ENCODE results near the gene ATCAY.
"Not testable (repeated sequence)": the region's sequence is repeated elsewhere in the genome, so short reads cannot be mapped to it uniquely, and the experiment has no call there.

Gene ATCAY

DNA sequence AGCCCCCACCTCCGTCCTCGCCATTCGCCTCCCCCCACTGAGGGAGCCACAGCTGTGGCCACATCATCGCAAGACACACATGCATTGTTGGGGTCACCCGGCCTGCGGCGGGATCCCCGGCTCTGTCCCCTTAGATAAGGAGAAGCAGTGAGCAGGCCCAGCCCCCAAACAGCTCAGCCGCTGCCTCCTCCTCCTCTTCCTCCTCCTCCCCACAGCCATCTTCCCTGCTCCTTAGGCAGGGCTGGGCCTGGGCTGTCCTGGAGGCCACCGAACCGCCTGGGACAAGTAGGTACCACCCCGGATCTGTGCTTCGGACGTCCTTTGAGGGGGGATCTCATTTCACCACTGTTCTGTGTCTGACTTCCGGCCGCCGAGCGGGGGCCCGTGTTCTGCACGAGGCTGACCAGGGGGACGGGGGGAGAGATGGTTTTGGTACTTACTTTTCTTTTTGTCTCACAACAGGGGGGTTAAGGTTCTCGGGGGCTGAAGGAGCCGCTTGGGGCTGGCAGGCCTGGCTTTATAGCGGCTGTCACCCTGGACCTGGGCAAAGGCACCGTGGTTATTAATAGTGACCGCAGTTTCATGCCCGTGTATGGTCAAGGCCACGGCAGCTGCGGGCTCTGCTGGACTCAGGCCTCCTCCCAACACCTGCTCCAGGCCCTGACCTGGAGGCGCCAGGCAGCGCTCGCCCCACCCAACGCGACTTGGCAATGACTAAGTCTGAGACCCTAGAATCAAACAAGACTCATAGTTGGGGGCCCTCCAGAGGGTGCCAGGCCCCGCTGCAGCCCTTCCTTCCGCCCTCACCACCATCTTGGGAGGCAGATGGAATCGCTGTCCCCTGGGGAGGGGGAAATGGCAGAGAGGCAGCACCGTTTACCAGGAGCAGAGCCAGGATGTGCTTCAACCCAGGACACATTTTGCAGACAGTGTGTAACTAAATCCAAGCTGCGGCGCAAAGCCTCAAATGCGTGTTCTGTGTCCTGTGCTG is 70.7 kb downstream of the ATCAY start:
- DNase-seq, result peak; percentile 36

DNA sequence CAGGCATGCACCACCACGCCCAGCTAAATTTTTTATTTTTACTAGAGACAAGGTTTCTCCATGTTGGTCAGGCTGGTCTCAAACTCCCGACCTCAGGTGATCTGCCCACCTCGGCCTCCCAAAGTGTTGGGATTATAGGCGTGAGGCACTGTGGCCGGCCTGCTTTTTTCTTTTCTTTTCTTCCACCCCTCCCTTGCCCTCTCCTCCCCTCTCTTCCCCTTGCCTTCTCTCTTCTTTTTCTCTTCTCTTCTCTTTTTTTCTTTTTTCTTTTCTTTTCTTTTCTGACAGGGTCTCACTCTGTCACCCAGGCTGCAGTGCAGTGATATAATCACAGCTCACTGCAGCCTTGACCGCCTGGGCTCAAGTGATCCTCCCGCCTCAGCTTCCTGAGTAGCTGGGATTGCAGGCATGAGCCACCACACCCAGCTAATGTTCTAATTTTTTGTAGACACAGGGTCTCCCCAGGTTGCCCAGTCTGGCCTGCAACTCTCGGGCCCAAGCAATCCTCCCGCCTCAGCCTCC is 72.3 kb downstream of the ATCAY start:
- not testable (repeated sequence) for DNase-seq

DNA sequence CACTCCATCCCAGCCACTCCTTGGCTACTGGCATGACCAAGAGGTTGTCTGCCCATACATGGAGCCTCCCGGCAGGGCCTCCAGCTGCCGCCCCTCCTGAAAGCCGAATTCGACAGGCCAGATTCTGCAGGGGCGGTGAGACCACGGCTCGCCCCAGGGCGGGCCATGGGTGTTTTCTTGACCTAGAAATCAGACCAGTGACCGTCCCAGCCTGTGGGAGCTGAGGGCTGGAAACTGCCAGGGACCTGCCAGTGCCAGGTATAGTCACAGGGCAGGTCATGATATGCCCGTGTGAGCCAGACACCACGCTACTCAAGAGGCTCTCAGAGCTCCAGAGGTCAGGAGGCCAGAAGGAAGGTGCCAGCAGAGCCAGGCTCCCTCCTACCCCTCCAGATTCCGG is 73.6 kb downstream of the ATCAY start:
- DNase-seq, result no peak

DNA sequence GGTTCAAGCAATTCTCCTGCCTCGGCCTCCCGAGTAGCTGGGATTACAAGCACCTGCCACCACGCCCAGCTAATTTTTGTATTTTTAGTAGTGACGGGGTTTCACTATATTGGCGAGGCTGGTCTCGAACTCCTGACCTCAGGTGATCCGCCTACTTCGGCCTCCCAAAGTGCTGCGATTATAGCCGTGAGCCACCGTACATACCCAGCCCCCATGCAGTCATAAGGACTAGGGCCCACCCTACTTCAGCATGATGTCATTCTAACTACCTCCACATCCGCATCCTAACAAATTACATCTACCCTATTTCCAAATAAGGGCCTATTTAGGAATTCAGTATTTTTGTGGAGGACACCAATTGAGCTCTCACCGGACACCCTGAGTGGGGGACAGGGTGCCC is 74.8 kb downstream of the ATCAY start:
- DNase-seq, result not testable (repeated sequence)

DNA sequence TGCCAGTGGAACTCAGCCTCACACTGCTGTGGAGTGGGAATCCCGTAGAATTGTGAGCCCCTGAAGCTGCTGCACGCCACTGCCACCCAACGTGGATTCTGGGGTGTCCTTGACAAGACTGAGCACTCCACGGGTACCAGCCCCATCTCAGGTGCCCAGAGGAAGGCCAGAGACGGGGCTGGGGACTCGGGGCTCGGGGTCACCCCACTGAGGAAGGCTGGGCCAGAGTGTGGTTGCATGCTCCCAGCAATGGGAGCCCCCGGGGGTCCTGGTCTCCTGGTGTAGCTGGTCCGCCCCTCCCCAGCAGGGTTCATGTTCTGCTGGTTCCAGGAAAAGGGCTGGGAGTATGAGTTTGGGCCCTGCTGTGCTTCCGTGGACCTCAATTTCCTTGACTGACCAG is 75.2 kb downstream of the ATCAY start:
- no peak for DNase-seq

DNA sequence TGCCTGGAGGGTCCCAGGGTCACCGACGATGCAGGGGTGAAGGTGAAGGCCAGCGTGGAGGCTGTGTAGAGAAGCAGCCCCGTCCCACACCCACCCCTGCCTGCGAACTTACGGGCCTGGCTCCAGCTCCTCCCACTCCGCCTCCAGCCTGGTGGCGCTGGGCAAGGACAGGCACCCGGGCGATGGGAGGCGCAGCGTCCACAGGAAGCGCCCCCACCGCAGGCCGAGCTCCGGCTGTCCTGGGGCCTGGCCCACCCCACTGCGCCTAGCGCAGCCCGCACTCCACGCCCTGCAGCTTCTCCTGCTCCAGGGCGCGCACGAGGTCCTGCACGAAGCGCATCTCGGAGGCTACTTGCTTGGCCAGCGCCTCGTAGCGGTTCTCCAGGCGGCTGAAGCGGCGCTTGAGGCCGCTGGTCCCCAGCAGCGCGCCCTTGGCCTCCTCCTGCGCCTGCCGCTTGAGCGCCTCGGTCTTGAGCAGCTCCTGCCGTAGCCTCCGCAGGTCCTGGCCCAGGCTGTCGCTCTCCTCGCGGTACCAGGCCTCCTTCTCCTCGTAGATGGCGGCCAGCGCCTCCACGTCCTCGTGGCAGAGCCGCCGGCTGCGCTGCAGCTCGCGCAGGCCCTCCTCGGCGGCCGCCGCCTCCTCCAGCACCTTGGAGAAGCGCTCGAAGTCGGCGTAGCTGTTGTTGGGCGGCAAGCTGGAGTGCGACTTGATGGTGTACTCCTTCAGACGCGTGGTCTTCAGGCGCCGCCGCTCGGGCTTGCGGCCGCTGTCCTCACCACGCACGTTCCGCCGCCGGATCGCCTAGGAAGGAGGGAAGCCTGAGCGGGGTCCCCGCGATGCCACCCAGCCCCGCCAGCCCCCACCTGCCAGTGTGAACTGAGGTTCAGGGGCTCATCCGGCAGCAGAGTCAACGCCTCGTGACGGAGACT is 78.6 kb downstream of the ATCAY start:
- DNase-seq, result no peak

DNA sequence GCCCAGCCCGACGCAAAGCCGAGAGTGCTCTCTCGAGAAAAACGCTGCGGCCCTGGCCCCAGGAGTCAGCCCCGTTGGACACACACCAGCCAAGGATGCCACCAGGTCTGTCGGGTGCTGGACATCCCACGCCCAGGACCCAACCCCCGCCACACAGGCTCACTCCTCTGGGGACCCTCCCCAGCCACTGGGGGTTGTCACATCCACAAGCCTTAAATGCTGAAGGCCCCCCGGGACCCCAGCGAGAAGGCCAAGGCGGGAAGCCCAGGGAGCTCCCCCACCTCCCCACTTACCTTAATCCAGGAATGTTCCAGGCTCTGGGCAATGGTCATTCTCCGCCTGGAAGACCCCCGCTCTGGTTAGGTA is 79.3 kb downstream of the ATCAY start:
- no peak for DNase-seq

DNA sequence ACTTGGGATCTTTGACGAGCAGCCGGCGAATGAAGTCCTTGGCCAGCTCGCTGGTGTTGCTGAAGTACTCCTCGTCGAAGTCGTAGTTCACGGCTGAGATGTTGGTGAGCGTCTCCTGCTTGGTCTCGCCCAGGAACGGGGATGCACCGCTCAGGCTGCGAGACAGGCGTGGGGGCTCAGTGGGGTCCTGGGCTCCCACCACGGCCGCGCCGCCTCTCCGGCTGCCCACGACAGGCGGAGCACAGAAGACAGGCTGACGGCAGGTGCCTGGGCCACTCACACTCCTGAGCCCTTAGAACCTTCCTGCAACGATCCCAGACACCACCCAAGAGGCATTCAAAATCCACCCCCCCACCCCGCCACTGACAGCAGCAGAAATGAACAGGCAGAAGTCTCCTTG is 80.5 kb downstream of the ATCAY start:
- no peak for DNase-seq

DNA sequence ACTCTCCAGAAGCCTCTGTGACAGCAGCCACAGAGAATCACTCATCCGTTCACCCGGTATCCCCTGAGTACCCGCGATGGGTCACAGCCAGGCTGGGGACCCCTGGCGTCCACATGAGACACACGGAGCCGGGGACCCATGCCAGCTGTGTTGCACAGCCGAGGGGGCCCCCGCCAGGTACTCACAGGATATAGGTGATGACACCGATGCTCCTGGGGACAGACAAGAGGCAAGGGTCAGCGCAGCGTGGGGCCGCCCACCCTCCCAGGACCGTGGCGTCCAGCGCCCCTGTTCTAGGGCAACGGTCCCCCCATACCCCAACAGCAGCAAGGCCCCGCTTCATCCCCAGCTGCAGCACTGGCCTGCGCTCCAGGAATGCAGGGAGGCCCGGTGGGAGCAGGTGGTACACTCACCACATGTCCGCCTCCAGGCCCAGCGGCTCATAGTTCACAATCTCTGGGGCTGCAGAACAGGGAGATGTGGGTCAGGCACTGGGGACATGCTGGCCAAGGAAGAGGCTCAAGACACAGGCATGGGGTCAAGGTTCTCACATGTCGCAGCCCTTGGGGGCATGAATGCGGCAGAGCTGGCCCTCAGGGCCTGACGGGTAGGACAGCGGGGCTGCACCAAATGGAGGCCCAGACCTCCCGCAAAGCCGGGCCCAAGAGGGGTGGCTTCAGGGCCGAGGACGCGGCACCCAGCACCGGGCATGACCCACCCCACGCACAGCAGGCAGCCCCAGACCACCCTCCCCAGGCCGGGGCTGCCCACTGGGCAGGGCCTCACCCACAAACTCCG is 83.2 kb downstream of the ATCAY start:
- no peak for DNase-seq

DNA sequence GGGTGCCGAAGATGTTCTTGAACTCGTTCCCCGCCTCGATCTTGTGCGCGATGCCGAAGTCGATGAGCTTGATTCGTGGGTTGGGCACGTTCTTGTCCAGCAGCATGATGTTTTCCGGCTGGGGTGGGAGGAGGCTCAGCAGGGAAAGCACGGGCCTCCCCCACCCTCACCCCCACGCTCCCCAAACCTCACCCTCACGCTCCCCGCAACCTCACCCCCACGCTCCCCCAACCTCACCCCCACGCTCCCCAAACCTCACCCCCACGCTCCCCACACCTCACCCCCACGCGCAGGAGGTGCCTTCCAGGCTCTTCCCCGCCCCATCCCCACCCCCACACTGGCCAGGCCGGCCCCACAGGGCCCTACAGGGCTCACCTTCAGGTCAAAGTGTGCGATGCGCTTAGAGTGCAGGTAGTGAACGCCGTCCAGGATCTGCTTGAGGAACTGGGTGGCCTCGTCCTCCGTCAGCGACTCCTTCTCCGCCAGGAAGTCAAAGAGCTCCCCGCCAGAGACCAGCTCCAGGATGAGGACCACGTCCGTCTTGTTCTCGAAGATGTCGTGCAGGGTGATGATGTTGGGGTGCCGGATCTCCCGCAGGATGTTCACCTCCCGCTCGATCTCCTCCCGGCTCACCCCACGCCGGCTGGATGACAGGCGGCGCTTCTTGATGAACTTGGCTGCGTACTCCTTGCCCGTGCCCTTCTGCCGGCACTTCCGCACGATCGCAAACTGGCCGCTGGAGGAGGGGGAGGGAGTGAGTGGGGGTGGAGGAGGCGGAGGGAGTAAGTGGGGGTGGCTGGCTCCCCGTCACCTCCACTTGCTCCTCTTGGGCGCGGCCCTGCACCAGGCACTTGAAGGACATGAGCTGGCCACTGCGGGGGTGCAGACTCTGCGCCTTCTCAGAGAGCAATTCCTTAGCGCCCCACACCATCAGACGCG is 84.0 kb downstream of the ATCAY start:
- DNase-seq, result no peak

DNA sequence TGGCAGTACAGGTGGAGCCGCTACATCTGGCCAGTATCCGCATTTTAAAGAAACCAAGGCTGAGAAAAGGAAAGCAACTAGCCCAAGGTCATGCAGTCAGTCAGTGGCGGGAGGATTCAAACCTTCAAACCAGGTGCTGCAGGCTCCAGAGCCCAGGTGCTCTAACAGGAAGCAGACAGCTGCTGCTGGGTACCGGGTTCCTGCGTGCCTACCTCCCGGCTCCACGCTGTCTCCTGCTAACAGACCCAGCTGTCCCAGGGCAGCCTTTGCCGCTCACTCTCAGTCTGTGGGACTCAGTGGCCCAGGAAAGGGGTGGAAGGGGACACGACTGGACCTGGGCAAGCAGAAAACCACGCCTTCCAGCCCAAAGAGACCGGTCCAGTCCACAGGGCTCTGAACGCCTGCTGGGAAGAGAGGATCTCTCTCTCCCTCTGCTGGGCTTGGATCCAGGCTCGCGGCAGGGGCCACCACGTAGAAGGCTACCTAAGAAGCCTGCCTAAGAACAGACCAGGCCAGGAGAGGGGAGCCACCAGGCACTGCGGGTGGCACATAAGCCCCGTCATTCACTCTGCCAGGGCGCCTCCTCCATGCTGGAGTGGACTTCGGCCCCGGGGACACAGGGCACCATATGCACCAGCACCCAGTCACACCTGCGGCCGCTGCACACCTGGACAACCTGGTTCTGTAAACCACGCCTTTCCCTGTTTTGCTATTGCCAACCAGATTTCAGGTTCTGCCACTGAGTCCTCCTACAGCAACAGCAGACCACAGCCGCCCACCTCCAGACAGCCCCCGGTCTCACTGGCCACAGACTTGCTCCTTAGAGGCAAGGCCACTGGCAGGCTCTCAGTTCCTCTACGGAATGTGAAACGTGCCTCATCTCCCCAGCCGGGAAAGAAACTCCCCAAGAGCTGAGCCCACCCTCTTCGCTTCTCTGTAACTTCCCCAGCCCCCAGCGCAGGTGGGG is 85.8 kb downstream of the ATCAY start:
- DNase-seq, result no peak

DNA sequence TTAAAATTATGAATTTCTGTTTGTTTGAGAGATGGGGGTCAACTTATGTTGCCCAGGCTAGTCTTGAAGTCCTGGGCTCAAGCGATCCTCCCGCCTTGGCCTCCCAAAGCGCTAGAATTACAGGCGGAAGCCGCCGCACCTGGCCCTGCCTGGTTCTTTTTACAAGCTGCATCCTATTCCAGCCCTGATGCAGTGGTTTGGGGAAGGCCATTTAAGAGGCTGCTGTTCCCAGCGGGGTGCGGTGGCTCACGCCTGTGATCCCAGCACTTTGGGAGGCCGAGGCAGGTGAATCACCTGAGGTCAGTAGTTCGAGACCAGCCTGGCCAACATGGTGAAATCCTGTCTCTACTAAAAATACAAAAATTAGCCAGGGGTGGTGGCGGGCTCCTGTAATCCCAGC is 87.5 kb downstream of the ATCAY start:
- not testable (repeated sequence) for DNase-seq

DNA sequence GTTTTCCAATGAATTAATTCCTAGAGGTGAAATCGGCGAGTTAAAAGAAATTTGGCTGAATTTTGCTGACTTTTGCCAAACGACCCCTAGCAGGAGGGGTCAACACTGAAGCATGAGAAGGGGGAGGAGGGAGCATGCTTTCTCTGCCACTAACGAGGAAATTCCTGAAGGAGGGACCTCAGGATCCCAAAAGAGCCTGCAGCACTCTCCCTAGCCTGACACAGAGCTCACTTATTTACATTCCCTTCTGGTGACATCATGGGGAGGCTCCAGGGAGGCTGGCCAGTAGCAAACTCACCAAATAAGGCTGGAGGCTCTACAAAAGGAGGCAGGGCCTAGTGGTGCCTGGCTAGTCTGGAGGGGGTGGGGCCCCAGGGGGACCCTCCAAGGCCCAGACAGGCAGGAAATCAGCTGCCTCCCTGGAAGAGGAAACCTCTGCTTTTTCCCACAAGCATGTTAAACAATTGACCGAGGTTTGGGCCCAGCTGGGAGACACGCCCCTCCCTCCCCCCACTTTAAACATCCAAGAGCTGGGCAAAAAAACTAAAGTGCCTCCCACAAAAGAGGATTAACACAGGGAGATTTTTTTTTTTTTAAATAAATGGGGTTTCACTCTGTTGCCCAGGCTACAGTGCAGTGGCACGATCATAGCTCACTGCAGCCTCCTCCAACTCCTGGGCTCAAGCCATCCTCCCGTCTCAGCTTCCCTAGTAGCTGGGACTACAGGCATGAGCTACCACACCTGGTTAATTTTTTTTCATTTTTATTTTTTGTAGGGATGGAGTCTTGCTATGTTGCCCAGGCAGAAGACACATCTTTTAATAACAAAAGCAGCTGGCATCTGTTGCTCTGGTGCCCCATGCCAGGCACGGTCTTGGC is 88.3 kb downstream of the ATCAY start:
- DNase-seq, result peak; percentile 67

DNA sequence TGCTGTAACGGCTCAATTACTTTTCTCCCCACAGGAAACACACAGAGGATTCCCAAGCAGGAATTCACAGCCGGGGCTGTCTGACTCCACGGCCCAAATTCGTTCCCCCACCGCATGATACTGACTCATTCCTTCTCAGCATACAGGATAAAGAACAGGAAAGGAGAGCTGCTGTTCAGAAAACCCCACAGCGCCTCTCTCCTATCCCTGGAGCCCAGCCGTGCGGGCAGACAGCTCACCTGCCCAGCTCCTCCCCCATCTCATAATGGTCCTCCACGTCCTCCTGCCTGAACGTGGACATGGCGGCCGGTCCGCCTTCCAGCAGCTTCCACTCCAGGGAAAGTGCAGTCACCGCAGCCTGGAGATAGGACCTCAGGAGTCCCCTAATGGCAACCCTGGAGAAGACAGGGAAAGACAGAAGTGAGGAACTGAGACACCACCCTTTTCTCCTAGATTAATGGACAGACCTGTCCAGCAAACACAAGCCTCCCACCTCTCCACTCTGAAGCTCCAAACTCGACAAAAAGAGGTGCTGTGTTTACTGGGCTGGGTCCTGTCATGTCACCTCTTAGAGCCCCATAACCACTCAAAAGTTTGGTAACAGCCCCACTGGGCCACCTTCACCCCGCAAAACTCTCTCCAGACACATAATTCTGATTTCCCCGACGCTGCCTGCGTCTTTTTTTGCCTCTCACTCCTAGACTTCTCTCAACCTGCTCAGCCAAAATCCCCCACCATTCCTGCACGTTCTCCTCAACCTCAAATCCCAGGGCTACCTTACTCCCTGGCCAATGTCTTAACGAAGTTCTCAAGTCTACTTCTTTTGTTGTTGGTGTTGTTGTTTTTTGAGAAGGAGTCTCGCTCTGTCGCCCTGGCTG is 89.2 kb downstream of the ATCAY start:
- no peak for DNase-seq

DNA sequence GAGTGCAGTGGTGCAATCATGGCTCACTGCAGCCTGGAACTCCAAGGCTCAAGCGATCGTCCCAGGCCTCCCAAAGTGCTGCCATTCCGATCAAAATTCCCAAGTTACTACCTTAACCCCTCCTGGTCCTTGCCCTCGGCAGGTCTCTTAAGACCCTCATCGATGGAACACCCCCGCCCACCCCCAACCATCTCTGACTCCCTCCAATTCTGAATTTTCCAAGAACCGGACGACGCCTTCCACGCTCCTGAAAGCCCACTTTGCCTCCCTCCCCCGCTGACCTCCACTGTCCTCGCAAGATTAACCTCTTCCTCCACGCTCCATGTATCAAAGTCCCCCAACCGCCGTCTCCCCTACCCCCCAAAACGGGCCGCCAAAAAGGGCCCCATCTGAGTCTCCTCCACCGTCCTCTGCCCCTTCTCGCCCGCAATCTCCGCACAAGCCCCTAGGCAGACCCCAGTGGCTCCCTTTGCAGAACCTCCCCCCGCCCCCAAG is 89.9 kb downstream of the ATCAY start:
- no peak for DNase-seq

DNA sequence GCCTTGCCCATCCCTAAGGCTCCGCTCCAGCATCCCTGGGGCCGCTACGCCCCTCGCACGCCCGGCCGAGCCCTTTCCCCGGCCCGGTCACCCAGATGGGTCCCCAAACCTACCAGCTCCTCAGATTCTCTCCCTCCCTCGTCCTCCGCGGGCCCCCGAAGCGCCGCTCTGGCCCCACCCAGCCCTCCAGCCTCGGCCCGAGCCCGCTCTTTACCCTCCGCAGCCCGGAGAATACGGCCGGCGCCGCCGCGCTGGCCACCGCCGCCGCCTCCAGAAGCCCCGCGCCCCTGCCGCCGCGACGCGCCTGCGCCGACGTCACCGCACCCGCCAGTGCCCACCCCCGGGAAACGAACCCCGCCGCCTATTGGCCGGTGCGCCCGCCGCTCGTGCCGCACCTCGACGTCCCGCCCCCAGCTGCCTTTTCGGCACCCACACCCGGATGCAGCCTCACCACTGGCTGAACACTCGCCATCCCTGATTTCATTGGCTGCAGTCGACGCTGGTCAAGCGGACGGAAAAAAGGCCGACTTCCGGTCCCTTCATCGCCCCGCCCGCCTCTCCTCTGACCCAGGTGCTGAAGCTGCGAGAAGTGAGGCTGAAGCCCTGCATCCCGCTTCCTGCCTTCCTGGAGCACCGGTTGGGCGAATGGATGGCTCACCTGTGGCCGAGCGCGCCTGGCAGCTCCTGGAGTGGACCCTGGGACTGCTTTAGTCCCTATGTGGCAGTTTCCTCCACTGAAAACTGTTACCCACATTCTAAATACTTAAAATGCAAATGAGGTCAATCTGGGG is 90.5 kb downstream of the ATCAY start, which contains the start of gene DAPK3:
Gene DAPK3, minus strand, starts transcription at position 292 of the 791 bp plus-strand sequence. CDS start 1,364 bp downstream, outside the sequence.
- peak; percentile 96 for DNase-seq

DNA sequence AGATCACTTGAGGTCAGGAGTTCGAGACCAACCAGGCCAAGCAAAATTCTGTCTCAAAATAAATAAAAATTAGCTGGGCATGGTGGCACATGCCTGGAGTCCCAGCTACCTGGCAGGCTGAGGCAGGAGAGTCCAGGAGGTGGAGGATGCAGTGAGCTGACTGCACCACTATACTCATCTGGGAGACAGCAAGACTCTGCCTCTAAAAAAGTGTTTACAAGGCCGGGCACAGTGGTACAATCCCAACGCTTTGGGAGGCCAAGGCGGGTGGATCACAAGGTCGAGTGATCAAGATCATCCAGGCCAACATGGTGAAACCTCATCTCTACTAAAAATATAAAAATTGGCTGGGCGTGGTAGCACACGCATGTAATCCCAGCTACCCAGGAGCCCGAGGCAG is 94.7 kb downstream of the ATCAY start:
- DNase-seq, result no peak
